Measurements from ENCODE around the gene ACOX3. TPM values are rescaled to one million over a fixed set of nuclear protein-coding genes. Genes with fewer than 3 reads are reported as not detected.

ACOX3 gene
- total RNA-seq, 1 experiment from 2014 or later: 18.9 TPM

DNA sequence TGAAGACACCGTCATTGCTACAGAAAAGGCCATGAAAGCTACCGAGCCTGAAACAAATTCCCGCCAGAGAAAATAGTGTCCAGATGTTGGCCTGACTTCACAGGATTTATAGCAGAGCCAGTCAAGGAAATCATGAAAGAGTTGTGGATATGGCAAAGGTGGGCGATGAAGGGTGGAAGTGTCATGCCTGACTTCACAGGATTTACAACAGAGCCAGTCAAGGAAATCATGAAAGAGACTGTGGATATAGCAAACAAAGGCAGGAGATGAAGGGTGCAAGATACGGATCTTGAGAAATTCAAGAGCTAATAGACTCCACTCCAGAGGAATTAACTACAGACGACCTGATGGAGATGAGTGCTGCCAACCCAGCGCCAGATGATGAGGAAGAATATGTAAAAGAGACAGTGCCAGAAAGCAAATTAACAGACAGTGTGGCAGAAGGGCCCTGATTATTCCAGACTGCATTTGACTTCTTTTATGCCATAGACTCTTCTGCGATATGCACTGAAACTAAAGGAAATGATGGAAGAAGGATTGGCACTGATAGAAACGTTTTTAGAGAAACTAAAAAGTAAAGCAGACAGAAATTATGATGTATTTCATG is 17.2 kb upstream of the ACOX3 start:
- no peak overlapping the region for H3K27ac ChIP-seq
- no peaks in the 10 kb centered on the region for H3K9me3 ChIP-seq (replicated peaks)
- no peaks in the 10 kb centered on the region for H3K4me1 ChIP-seq (replicated peaks)
- no peak for DNase-seq (ENCODE audit: low read depth in 1 of 2, low spot score in 2 of 2)
- H3K27me3 ChIP-seq (replicated peaks): no peaks in the 10 kb centered on the region
- no peak overlapping the region for H3K4me3 ChIP-seq
- H3K36me3 ChIP-seq: no peaks in the 10 kb centered on the region

DNA sequence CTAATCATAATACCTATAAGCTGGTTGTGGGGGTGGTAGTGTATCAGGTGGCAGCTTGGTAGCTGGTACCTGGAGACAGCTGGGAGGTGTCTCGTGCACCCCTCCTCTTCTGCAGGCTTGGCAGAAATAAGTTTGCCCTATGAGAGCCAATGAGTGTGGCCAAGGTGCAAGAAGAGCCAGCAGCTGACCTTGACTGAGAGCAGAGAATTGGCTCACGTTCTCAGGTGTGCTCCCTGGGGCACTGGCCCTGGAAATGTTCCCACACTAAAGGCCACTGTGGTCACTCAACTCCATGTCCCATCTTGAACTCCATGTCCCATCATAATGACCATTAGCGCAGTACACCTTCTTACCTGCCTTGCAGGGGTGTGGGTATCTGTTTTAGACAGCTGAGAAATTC is 13.4 kb upstream of the ACOX3 start:
- DNase-seq (ENCODE audit: low read depth in 1 of 2, low spot score in 2 of 2): no peak
- Histone ChIP-seq H3K9me3 (replicated peaks) (no peaks in the 10 kb centered on the region), H3K36me3 (0 out of 2 replicates have a peak, but pooled peaks cover 3% of the 10 kb centered on the region), H3K27me3 (replicated peaks) (no peaks in the 10 kb centered on the region), H3K4me1 (replicated peaks) (no peaks in the 10 kb centered on the region), H3K4me3 (no peak overlapping the region), H3K27ac (no peak overlapping the region)

DNA sequence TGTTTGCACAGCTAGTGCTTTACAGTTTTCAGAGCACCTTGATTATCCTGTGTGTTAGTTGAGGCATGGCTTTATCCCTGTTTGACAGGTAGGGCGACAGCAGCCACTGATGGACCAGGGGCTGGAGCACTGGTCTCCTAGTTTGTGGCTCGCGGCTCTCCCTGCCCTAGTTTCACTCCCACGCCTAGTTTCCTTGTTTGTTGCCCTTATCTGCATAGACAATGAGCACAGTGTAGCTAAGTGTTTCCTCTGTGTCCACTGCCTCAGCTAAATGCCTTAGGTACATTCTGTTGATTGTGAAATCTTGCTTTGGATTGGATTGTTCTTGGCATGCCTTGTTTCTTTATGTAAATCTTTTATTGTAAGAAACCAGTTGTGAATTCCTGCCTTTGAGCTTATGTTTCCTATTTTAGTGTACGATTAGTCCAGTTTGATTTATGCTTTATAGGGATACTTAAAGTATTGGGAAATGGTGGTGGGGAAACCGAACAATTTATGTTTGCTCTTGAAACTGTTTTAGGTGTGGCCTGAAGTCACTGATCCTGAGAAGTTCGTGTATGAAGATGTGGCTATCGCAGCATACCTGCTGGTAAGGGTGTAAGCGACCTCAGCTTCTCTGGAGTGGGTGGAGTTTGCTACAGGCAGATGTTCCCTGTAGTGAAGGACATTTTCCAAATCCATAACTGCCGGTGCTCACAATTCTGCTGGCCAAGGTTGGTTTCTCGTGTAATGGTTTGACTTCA is 11.1 kb upstream of the ACOX3 start:
- no peaks in the 10 kb centered on the region for H3K27me3 ChIP-seq (replicated peaks)
- DNase-seq (ENCODE audit: low read depth in 1 of 2, low spot score in 2 of 2): no peak
- H3K36me3 ChIP-seq: 0 out of 2 replicates have a peak, but pooled peaks cover 3% of the 10 kb centered on the region
- H3K27ac ChIP-seq: no peak overlapping the region
- H3K4me3 ChIP-seq: no peak overlapping the region
- no peaks in the 10 kb centered on the region for H3K4me1 ChIP-seq (replicated peaks)
- no peaks in the 10 kb centered on the region for H3K9me3 ChIP-seq (replicated peaks)

DNA sequence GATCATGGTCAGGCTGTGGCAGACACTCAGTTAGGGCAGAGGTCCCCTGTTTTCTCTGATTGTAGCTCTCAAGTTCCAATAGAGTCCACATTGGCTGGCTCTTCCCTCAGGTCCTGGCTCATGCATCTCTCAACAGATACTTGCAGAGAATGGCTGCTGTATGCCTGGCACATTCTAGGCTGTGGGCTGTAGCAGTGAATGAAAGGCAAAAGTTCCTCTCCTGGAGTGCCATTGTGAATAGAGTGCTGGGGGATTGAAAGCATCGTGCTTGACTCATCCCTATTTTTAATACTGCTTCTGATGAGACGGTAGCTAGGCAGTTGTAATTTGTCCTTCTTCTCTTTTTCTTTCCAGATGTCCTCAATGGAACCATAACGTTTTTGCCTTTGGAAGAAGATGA is 5.6 kb upstream of the ACOX3 start:
- 0 out of 2 replicates have a peak, but pooled peaks cover 2% of the 10 kb centered on the region for H3K4me1 ChIP-seq (replicated peaks)
- no peaks in the 10 kb centered on the region for H3K9me3 ChIP-seq (replicated peaks)
- no peak for DNase-seq (ENCODE audit: low read depth in 1 of 2, low spot score in 2 of 2)
- no peaks in the 10 kb centered on the region for H3K27me3 ChIP-seq (replicated peaks)
- no peaks in the 10 kb centered on the region for H3K36me3 ChIP-seq
- H3K4me3 ChIP-seq: no peak overlapping the region
- no peak overlapping the region for H3K27ac ChIP-seq

DNA sequence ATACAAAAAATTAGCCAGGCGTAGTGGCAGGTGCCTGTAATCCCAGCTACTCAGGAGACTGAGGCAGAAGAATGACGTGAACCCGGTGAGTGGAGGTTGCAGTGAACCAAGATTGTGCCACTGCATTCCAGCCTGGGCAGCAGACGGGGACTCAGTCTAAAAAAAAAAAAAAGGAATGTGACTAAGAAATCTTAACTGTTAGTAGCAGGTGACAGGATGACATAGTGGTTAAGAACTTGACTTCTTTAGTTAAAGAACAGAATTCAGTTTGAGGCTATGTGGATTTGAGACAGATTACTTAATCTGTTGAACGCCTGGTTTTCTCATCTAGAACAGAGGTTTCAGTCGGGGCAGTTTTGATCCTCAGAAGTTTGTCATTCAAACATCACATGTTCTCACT is 3.3 kb upstream of the ACOX3 start:
- Histone ChIP-seq H3K4me1 (replicated peaks) (0 out of 2 replicates have a peak, but pooled peaks cover 2% of the 10 kb centered on the region), H3K27ac (no peak overlapping the region), H3K4me3 (no peak overlapping the region), H3K9me3 (replicated peaks) (no peaks in the 10 kb centered on the region), H3K36me3 (no peaks in the 10 kb centered on the region), H3K27me3 (replicated peaks) (no peaks in the 10 kb centered on the region)
- no peak for DNase-seq (ENCODE audit: low read depth in 1 of 2, low spot score in 2 of 2)

DNA sequence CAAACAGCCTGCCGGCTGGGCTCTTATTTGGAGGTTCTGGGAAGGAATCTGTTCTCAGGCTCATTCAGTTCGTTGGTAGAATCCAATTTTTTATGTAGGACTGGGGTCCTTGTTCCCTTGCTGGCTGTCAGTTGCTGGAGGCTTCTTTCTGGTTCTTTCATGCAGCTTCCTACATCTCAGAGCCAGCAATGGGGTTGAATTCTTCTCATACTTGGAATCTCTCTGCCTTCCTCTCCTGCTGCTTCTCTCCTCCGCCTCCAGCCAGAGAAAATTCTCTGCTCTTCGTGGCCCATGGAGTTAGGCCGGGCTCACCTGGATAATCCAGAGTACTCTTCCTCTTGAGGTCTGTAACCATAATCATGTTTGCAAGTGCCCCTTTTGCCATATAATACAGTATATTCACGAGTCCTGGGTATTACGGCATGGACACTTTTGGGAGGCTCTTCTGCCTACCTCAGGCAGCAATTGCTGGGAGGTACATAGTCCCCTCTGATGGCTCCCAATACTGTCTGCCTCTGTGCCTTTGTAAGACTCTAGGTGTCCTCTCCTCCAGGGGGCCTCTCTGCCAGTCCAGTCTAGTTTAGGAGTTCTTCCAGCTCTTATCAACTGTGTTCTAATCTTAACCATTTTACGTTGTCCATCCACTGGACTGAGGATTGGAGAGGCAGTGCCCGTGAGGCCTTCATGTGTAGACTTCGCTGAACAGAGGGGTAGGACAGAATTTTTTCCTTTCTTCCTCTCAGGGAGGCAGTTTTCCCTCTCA is 2.3 kb upstream of the ACOX3 start:
- no peak for DNase-seq (ENCODE audit: low read depth in 1 of 2, low spot score in 2 of 2)
- Histone ChIP-seq H3K4me1 (replicated peaks) (0 out of 2 replicates have a peak, but pooled peaks cover 2% of the 10 kb centered on the region), H3K27me3 (replicated peaks) (no peaks in the 10 kb centered on the region), H3K27ac (no peak overlapping the region), H3K36me3 (no peaks in the 10 kb centered on the region), H3K9me3 (replicated peaks) (no peaks in the 10 kb centered on the region), H3K4me3 (no peak overlapping the region)

DNA sequence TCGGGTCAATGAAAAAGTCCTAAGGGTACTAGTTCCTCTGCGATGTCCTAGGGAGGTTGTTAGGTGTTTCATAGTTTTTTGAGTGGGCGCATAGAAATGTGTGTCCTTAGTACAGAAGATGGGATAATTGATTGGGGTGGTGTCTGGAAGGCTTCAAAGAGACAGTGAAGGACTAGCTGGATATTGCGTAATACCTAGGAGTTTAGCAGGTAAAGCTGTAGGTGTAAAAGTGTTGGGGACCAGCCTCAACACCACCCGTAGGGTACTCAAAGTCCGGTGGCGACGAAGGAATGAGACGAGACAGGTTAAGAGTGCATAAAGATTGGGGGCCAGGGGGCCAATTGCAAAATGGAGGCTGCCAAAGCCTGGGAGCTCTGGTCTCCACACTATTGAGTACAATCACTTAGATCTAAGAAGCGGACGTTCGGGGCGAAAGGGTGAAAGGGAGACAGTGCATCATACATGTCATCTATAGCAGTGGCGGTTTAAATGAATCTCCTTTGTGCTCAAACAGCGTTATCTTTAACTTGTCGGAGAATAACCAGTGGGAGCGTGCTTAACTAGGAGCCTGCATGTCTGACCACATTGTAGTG is 1.1 kb upstream of the ACOX3 start:
- no peak for DNase-seq (ENCODE audit: low read depth in 1 of 2, low spot score in 2 of 2)
- Histone ChIP-seq H3K27ac (no peak overlapping the region), H3K27me3 (replicated peaks) (no peaks in the 10 kb centered on the region)

DNA sequence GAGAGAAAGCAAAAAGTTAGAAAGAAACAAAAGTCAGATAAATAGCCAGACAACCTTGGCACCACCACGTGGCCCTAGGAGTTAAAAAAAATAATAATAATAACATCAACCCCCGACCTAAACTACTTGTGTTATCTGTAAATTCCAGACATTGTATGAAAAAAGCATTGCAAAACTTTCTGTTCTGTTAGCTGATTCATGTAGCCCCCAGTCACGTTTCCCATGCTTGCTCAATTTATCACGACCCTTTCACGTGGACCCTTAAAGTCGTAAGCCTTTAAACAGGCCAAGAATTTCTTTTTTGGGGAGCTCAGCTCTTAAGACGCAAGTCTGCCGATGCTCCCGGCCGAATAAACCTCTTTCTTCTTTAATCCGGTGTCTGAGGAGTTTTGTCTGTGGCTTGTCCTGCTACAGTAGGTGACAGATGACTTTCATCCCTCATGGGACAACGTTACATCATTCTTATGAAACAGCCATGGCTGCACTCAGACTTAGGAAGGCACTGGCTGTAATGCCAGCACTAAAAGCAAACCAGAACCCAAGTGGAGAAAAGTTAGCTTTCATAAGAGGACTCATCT is 520 bp downstream of the ACOX3 start:
- 0 out of 2 replicates have a peak, but pooled peaks cover 2% of the 10 kb centered on the region for H3K4me1 ChIP-seq (replicated peaks)
- H3K27me3 ChIP-seq (replicated peaks): no peaks in the 10 kb centered on the region
- H3K9me3 ChIP-seq (replicated peaks): no peaks in the 10 kb centered on the region
- peak overlapping the region; percentile 84 for H3K4me3 ChIP-seq
- DNase-seq (ENCODE audit: low read depth in 1 of 2, low spot score in 2 of 2): no peak
- H3K27ac ChIP-seq: peak overlapping the region; percentile 90
- H3K36me3 ChIP-seq: no peaks in the 10 kb centered on the region

More for the DNA sequence above, 1.1 kb upstream of the ACOX3 start:
- Histone ChIP-seq H3K4me1 (replicated peaks) (0 out of 2 replicates have a peak, but pooled peaks cover 2% of the 10 kb centered on the region), H3K36me3 (no peaks in the 10 kb centered on the region), H3K9me3 (replicated peaks) (no peaks in the 10 kb centered on the region), H3K4me3 (peak overlapping the region; percentile 84)

DNA sequence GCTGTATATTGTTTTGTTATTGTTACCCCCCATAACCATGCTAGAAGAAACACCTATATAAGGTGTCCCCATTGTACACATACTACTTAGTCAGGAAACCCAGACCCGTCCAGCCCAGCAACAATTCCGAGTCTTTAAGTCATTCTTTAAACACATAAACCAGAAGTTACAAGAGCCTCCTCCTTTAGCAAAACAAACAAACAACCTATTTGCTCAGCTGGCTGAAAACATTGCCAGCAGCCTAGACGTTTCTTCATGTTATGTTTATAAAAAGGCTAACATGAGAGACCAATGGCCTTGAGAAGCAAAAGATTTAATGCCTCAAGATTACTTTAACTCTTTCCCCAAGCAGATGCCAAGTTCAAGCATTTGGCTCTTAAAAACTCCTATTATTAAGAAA is 1.4 kb downstream of the ACOX3 start:
- H3K4me1 ChIP-seq (replicated peaks): 0 out of 2 replicates have a peak, but pooled peaks cover 2% of the 10 kb centered on the region
- H3K9me3 ChIP-seq (replicated peaks): no peaks in the 10 kb centered on the region
- H3K27me3 ChIP-seq (replicated peaks): no peaks in the 10 kb centered on the region
- H3K4me3 ChIP-seq: no peak overlapping the region
- H3K27ac ChIP-seq: no peak overlapping the region
- H3K36me3 ChIP-seq: no peaks in the 10 kb centered on the region
- DNase-seq (ENCODE audit: low read depth in 1 of 2, low spot score in 2 of 2): peak in 1 of 2 experiments; percentile 2

DNA sequence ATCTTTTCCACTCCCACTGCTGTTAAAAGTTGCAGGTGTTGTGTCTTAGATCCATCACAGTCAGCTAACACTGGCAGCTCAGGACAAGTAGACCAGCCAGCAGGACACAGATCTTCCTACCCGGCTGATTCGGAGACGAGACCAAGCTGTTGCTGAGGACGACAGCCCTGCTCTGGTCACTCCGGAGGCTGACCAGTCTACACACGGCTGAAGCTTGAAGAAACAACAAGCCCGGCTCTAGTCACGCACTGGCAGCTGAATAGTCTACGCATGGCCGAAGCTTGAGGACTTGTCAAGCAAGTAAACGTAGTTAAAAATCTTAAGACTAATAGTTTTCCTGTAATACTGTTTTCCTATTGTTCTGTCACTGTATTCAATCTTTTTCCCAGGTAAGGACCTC is 1.8 kb downstream of the ACOX3 start:
- no peak overlapping the region for H3K27ac ChIP-seq
- DNase-seq (ENCODE audit: low read depth in 1 of 2, low spot score in 2 of 2): no peak
- no peaks in the 10 kb centered on the region for H3K27me3 ChIP-seq (replicated peaks)
- H3K4me3 ChIP-seq: no peak overlapping the region
- H3K9me3 ChIP-seq (replicated peaks): no peaks in the 10 kb centered on the region
- 0 out of 2 replicates have a peak, but pooled peaks cover 2% of the 10 kb centered on the region for H3K4me1 ChIP-seq (replicated peaks)
- no peaks in the 10 kb centered on the region for H3K36me3 ChIP-seq

DNA sequence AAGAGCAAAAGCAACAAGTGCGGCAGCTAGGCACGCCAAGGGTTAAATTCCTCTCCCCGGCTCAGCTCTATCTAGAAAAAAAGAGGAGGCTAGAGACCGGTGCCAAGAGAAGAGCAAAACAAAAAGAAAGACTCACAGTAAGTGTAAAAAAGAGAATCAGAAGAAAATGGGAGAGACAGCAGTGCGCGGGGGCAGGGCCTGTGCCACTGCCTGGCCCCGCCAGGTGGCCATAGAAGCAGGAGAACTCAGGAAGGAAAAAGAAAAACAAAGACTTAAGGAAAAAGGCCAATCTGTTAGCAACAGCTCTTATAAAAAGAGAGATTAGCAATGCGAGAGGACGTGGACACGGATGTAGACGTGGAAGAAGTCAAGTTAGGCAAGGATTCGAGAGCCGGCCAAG is 3.2 kb downstream of the ACOX3 start:
- no peak overlapping the region for H3K27ac ChIP-seq

DNA sequence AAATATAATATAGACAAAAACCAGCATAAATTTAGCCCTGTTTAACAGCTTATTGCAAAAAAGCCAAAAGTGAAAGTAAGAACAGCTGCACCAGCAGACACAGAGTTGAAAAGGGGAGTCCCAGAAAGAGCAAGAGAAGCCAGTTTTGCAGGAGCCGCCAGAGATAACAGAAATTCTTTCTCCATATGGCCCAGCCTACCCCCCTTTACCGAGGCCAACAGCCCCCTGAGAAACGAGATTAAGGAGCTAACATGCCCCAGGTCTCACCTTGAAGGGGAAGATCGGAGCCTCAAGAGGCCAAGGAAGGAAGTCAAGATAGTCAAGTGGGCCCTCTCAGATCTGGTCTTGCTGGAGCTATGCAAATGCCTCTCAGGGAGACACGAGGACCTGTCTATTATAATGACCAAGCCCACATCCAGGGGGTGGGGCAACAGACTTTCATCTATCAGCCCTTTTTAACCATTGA is 4.8 kb downstream of the ACOX3 start:
- Histone ChIP-seq H3K27ac (no peak overlapping the region), H3K9me3 (replicated peaks) (no peaks in the 10 kb centered on the region), H3K36me3 (no peaks in the 10 kb centered on the region), H3K4me1 (replicated peaks) (no peaks in the 10 kb centered on the region), H3K27me3 (replicated peaks) (no peaks in the 10 kb centered on the region), H3K4me3 (no peak overlapping the region)
- DNase-seq (ENCODE audit: low read depth in 1 of 2, low spot score in 2 of 2): no peak

More for the DNA sequence above, 3.2 kb downstream of the ACOX3 start:
- Histone ChIP-seq H3K36me3 (no peaks in the 10 kb centered on the region), H3K9me3 (replicated peaks) (no peaks in the 10 kb centered on the region), H3K27me3 (replicated peaks) (no peaks in the 10 kb centered on the region), H3K4me3 (no peak overlapping the region), H3K4me1 (replicated peaks) (0 out of 2 replicates have a peak, but pooled peaks cover 2% of the 10 kb centered on the region)
- no peak for DNase-seq (ENCODE audit: low read depth in 1 of 2, low spot score in 2 of 2)
